Skeletal muscle satellite cell (primary cell): ENCODE results near the gene PKHD1.

ENCODE experiments used
- H3K27me3 ChIP-seq: 2 replicates; pipeline ENCODE4 v1.7.0; 2013; ENCODE audit warnings: low read length; ENCODE audit not compliant: control insufficient read depth, insufficient read depth
- H3K36me3 ChIP-seq: 2 replicates; pipeline ENCODE4 v1.7.0; 2013; ENCODE audit warnings: mild to moderate bottlenecking, control low read depth, low read length; ENCODE audit not compliant: insufficient read depth
- H3K4me1 ChIP-seq: 2 replicates; pipeline ENCODE4 v1.7.0; 2013; ENCODE audit warnings: low read length; ENCODE audit not compliant: control insufficient read depth, insufficient read depth
- H3K4me2 ChIP-seq: 2 replicates; pipeline ENCODE4 v1.7.0; 2013; ENCODE audit warnings: mild to moderate bottlenecking, low read length
- H3K4me3 ChIP-seq: 2 replicates; pipeline ENCODE4 v1.7.0; 2013; ENCODE audit warnings: low read length
- H3K9ac ChIP-seq: 2 replicates; pipeline ENCODE4 v1.7.0; 2013; ENCODE audit warnings: mild to moderate bottlenecking, low read depth, low read length, moderate library complexity
- H3K9me3 ChIP-seq: replicated peaks from 2 replicates; pipeline ENCODE4 v1.7.0; 2013; ENCODE audit warnings: mild to moderate bottlenecking, control low read depth, low read length

Gene PKHD1

DNA sequence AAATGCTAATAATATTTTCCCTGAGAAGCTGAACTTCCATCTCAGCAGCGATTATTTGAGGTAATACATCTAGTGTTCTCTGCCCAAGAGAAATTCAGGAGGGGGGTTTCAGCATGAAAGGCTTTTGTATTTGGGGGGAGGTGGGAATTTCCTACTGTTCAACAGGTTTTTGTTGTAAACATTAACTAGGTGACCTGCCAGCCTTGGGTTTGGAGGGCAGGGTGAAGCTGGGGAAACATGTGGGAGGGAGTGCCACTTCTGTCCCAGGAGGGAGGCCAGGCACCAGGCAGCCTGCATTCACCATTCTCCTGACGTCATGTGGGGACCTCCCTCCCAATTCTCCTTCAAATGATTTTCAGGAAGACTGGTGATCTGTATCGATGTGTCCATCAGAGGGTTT, 37.7 kb upstream of the PKHD1 start:
- Histone ChIP-seq H3K9me3 (no peaks in the 10 kb centered on the region), H3K9ac (no peak overlapping the region), H3K27me3 (no peaks in the 10 kb centered on the region), H3K4me3 (no peak overlapping the region), H3K4me1 (no peaks in the 10 kb centered on the region), H3K36me3 (no peaks in the 10 kb centered on the region), H3K4me2 (no peak overlapping the region)

DNA sequence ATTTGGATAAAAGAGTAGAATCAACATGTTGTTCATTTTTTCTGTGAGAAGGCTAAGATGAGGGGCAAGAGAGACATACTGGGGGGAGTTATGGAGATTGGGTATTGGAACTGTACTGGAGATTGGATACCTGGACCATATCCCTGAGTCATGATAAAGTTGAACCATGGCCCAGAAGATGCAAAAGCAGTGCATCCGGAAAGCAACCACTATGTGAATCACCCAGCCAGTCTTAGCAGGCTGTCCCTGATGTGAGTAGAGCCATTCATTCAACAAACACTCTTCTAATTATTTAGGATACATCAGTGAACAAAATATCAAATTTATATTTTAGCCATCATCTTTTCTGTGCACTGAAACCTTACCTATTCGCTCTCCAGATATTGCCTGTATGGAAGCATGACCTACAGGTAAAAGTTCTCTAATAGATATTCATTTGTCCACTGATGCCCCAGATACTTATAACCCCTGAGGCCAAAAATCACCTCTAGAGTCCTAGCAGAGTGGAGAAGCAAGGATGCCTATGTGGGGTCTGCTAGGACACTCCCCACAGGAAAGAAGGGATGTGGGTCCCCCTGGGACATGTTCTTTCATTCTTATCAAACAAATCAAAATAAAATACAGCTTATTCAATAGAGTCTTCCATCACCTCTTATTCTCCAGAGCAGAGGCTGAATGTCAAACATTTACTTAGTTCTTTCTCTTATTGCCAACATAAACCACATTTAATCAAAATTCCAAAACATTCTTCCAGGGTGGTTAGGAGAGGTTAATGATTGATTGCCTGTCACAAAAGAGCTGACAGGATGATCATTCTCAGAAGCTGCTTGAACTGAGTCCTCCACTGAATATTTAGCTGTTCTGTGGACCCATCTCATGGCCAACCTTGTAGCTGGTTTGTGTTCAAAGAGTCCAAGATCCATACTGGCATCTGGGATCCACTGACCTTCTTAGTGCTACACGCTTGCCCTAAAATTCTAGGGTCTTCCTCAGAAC, 37.0 kb upstream of the PKHD1 start:
- H3K4me1 ChIP-seq, result no peaks in the 10 kb centered on the region
- no peak overlapping the region for H3K4me2 ChIP-seq
- no peak overlapping the region for H3K4me3 ChIP-seq
- H3K9me3 ChIP-seq, result no peaks in the 10 kb centered on the region
- H3K9ac ChIP-seq, result no peak overlapping the region
- H3K27me3 ChIP-seq, result no peaks in the 10 kb centered on the region
- H3K36me3 ChIP-seq, result no peaks in the 10 kb centered on the region

GRCh38 chr6:52123251-52123650, 35.8 kb upstream of the PKHD1 start:
- Histone ChIP-seq H3K27me3 (no peaks in the 10 kb centered on the region), H3K9ac (no peak overlapping the region), H3K4me2 (no peak overlapping the region), H3K9me3 (no peaks in the 10 kb centered on the region), H3K36me3 (no peaks in the 10 kb centered on the region), H3K4me3 (no peak overlapping the region), H3K4me1 (no peaks in the 10 kb centered on the region)

- no peaks in the 10 kb centered on the region for H3K36me3 ChIP-seq
- peaks cover 3% of the 10 kb centered on the region for H3K4me1 ChIP-seq
- H3K4me3 ChIP-seq, result no peak overlapping the region
- H3K27me3 ChIP-seq, result no peaks in the 10 kb centered on the region
- no peaks in the 10 kb centered on the region for H3K9me3 ChIP-seq
- no peak overlapping the region for H3K4me2 ChIP-seq
- no peak overlapping the region for H3K9ac ChIP-seq
These were observed 29.9 kb upstream of the PKHD1 start for GRCh38 chr6:52117352-52117751.

GRCh38 chr6:52116605-52116948, 29.2 kb upstream of the PKHD1 start:
- Histone ChIP-seq H3K4me1 (peaks cover 3% of the 10 kb centered on the region), H3K36me3 (no peaks in the 10 kb centered on the region), H3K4me3 (no peak overlapping the region), H3K9ac (no peak overlapping the region), H3K4me2 (no peak overlapping the region), H3K9me3 (no peaks in the 10 kb centered on the region), H3K27me3 (no peaks in the 10 kb centered on the region)

GRCh38 chr6:52115891-52116604, 28.6 kb upstream of the PKHD1 start:
- no peak overlapping the region for H3K4me2 ChIP-seq
- peaks cover 3% of the 10 kb centered on the region for H3K4me1 ChIP-seq
- no peaks in the 10 kb centered on the region for H3K9me3 ChIP-seq
- H3K27me3 ChIP-seq, result no peaks in the 10 kb centered on the region
- H3K4me3 ChIP-seq, result no peak overlapping the region
- H3K9ac ChIP-seq, result no peak overlapping the region
- H3K36me3 ChIP-seq, result no peaks in the 10 kb centered on the region

GRCh38 chr6:52115145-52115741, 27.8 kb upstream of the PKHD1 start:
- no peaks in the 10 kb centered on the region for H3K27me3 ChIP-seq
- H3K9ac ChIP-seq, result no peak overlapping the region
- H3K4me2 ChIP-seq, result no peak overlapping the region

DNA sequence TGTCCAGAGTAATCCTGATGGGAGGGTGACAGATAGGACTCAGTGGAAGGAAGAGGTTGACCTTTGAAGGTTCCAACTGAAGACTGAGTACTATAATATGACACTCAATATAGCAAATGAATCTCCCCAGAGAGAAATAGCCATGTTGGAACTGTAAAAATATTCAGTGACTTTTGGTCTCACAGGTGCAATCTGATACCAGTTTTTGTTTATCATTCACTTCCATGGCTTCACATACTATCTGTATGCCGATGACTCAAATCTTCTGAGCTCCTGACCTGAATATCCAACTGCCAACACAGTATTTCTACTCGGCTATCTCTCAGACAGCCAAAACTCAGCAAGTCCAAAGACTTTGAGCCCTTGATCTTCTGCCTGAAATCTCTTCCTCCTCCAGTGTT, 21.8 kb upstream of the PKHD1 start:
- Histone ChIP-seq H3K27me3 (no peaks in the 10 kb centered on the region), H3K36me3 (no peaks in the 10 kb centered on the region), H3K4me2 (no peak overlapping the region), H3K4me3 (no peak overlapping the region), H3K9ac (no peak overlapping the region), H3K9me3 (no peaks in the 10 kb centered on the region), H3K4me1 (peaks cover 10% of the 10 kb centered on the region)

More at GRCh38 chr6:52115145-52115741, 27.8 kb upstream of the PKHD1 start:
- Histone ChIP-seq H3K36me3 (no peaks in the 10 kb centered on the region), H3K9me3 (no peaks in the 10 kb centered on the region), H3K4me3 (no peak overlapping the region), H3K4me1 (peaks cover 3% of the 10 kb centered on the region)

DNA sequence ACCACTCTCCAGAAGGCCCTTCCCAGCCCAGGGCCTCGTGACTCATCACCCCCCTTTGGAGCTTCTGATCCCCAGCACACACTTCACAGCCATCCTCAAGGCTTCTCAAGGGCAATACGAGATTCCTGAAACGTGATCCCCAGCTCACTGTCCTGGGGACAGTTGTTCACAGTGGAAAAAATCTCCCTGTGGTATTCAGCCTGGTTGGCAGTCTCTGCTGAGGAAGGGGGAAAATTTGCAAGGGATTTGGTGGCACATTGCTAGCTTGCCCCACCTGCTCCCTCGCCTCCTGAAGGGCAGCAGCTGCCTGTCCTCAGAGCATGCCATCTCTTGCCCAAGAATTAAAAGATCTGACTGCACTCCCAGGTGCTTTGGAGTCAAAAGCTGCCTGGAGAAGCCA, 20.7 kb upstream of the PKHD1 start:
- no peak overlapping the region for H3K4me2 ChIP-seq
- no peaks in the 10 kb centered on the region for H3K36me3 ChIP-seq
- H3K4me1 ChIP-seq, result peaks cover 10% of the 10 kb centered on the region
- no peak overlapping the region for H3K4me3 ChIP-seq
- H3K27me3 ChIP-seq, result no peaks in the 10 kb centered on the region
- H3K9ac ChIP-seq, result no peak overlapping the region
- no peaks in the 10 kb centered on the region for H3K9me3 ChIP-seq

DNA sequence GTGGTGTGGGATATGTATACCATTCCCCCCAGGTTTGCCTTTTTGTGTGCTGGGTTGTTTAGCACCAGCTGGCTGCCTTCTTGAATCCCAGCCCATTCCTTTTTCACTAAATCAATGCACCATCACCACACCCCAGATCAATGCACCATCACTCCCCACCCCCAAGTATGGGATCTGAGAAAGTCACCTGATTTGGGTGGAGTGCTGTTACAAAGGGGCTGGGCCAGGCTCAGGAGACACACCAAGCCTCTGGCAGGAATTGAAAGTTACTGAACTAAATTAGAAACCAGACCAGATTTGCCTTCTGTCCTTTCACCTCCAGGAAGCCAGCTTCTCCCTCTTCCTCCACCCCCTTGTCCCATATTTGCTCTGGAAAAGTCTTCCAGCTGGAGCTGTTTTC, 19.6 kb upstream of the PKHD1 start:
- Histone ChIP-seq H3K9me3 (no peaks in the 10 kb centered on the region), H3K9ac (no peak overlapping the region), H3K4me2 (no peak overlapping the region), H3K4me1 (peaks cover 17% of the 10 kb centered on the region), H3K27me3 (no peaks in the 10 kb centered on the region), H3K36me3 (no peaks in the 10 kb centered on the region), H3K4me3 (no peak overlapping the region)

GRCh38 chr6:52104979-52105378, 17.6 kb upstream of the PKHD1 start:
- Histone ChIP-seq H3K9me3 (no peaks in the 10 kb centered on the region), H3K9ac (no peak overlapping the region), H3K4me1 (peaks cover 17% of the 10 kb centered on the region), H3K4me3 (no peak overlapping the region), H3K27me3 (no peaks in the 10 kb centered on the region), H3K36me3 (no peaks in the 10 kb centered on the region), H3K4me2 (no peak overlapping the region)
